ENCODE results near the gene TRIM47.
"Not testable (repeated sequence)": the region's sequence is repeated elsewhere in the genome, so short reads cannot be mapped to it uniquely, and the experiment has no call there.

TRIM47 gene

DNA sequence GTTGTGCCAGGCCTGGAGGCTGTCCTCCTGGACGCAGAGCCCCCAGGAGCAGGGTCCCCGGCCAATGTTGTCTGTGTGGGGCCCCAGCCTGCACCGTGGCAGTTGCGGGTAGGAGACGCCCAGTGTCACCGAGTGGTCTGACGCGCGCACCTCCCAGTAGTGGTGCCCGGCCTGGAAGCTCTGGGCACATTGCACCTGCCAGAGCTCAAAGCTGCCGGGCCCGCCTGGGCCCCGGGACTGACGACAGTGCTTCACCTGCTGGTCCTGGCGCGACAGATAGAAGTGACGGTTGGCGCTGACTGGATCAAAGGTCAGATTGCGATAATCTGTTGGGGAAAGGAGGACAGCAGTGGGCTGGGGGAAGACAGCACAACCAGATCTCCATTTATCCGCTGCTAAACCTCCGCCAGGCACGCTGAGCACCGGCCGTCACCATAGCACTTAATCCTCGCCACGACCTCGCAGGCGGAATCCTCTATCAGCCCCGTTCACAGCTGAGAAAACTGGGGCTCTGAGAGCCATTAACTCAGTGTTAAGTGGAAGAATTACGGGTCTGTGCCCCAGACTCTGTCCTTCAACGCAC lies 12.7 kb upstream of the TRIM47 start:
- no peak for DNase-seq

DNA sequence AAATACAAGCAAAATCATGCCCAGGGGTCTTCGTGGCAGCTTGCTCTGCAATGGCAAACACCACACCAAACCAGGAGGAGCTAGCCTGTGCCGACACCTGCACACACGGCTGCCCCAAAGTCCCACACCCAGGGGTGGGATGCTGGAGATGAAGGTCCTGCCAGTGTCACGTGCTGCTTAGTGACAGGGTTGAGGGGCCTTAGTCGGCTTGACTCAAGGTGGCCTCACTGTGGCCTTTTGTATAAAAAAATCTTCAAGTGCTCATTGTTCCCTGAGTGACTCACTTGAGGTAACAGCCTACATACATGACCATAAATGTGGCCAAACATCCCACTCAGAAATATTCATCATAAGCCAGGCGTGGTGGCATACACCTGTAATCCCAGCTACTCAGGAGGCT lies 11.1 kb upstream of the TRIM47 start:
- DNase-seq: no peak

DNA sequence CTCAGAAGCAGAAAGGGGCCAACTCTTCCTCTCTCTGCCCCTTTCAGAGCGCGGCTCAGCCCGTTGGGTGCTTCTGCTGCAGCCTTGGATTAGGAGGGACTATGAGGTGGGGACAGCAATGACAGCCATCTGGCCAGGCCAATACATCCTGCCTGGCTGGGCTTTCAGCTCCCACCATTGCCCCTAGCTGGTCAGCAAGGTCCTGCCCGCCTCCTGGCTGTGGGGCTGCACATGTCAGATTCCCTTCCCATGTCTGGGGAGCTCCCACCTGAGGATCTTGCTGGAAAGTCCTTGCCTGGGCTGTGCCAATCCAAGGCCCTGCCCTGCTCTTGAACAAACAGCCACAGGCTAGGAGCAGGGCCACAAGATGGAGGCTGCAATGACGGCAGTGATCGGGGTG lies 10.1 kb upstream of the TRIM47 start:
- DNase-seq: no peak

DNA sequence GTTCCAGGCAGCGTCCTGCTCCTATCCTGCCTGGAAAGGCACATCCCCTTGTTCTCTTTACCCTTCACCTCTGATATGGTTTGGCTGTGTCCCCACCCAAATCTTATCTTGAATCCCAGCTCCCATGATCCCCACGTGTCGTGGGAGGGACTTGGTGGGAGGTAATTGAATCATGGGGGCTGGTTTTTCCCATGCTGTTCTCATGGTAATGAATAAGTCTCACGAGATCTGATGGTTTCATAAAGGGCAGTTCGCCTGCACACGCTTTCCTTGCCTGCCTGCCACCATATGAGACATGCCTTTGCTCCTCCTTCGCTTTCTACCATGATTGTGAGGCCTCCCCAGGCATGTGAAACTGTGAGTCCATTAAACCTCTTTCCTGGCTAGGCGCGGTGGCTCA lies 7.5 kb upstream of the TRIM47 start:
- DNase-seq: not testable (repeated sequence)

DNA sequence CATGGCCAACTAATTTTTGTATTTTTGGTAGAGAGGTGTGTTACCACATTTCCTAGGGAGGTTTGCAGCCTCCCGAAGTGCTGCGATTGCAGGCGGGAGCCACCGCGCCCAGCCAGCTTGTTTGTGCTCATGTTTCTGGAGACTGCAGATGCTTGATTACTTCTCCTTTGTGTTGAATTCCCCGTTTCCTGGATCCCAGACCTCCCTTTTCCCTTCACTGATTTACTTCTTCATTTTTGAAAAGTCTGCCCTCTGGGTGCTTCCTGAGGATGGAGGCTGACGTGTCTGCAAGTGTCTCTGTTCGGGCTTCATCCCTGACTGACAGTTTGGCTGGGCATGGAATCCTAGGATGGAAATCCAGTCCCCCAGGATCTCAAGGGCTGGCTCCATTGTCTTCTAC lies 7.0 kb upstream of the TRIM47 start:
- no peak for DNase-seq

DNA sequence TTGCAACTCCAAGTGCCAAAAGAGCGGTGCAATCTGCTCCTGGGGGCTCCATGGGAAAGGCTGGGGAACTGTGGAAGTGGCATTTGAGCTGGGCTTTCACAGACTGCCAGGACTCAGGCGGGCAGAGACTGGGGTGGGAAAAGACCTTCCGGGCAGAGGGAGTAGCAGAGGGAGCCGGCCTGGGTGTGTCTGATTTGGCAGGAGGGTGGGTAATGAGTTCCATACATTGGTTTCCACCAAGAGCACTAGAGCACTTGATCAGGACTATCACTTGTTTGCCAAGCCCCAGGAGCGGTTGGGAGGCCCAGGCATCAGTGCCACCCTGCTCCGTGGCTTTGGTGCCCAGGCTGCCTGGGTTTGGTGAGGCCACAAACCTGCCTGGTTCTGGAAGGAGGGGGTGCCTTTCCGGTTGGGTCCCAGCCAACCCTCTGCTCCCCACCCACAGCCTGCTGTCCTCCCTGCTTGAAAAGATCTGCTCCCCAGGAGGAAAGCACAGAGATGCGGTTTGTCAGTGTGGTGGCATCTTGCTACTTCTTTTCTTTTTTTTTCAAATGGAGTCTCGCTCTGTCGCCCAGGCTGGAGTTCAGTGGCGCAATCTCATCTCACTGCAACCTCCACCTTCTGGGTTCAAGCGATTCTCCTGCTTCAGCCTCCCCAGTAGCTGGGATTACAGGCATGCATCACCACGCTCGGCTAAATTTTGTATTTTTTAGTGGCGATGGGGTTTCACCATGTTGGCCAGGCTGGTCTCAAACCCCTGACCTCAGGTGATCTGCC lies 3.5 kb upstream of the TRIM47 start:
- peak; percentile 45 for DNase-seq

DNA sequence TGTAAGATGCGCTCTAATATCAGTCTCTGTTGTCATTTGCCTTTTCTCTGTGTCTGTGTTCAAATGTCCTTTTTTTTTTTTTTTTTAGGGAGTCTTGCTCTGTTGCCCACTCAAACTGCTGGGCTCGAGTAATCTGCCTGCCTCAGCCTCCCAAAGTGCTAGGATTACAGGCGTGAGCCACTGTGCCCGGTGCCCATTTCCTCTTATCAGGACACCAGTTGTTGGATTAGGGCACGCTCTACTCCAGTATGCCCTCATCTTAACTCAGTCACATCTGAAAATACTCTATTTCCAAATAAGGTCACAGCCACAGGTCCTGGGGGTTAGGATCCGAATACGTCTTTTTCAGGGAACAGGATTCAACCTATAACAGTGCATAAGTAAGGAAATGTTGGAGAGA lies 1.9 kb upstream of the TRIM47 start:
- DNase-seq: no peak

DNA sequence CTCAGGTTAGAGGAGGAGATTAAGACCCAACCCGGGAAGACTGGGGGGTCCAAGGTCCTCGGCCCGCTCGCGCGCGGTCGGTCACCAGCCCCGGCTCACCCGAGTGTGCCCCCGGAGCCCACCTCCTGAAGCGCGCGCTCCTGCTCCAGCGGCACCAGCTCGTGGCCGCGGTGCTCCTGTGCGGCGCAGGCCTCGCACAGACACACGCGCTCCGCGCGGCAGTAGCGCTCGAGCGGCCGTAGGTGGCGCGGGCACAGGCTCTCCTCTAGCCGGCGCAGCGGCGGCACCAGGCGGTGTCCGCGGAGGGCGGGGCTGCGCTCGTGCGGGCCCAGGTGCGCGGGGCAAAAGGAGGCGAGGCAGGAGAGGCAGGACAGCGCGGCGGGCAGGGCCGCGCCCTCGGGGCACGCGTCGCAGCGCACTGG lies 618 bp downstream of the TRIM47 start:
- peak; percentile 75 for DNase-seq

DNA sequence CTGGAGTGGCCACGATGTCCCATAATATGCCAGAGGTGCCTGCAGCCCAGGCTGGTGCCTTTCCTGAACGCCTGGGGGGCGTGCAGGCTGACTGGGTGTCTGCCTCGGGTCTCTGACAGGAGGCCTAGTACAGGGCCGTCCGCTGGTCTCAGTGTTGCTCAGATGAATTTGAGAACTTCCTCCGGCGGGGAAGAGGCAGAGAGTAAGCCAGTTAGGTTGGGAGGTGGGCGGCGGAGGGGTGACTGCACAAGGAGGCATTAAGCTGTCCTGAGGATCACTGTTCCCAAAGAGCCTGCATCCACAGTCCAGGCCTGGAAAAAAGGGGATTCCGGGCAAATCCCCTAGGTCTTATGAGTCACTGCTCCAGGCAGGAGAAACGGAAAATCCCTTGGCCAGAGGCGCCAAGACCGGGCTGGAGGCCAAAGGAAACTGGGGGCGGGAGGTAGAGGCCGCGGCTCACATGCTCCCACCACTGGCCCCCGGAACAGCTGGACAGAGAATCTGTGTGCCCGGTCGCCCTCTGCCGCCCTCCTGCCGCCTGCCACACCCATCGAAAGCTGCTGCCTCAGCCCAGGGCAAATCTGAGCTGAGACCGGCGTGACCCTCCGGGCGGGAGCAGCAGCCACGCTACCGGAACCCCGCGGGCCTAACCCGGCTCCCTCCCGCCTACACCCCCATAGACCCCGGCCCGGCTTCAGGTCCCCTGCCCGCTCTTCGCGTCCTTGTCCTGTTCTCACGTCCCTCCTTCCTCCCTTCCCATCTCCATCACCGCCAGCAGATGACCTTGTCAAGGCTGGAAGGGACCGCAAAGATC lies 1.2 kb downstream of the TRIM47 start:
- DNase-seq: no peak

DNA sequence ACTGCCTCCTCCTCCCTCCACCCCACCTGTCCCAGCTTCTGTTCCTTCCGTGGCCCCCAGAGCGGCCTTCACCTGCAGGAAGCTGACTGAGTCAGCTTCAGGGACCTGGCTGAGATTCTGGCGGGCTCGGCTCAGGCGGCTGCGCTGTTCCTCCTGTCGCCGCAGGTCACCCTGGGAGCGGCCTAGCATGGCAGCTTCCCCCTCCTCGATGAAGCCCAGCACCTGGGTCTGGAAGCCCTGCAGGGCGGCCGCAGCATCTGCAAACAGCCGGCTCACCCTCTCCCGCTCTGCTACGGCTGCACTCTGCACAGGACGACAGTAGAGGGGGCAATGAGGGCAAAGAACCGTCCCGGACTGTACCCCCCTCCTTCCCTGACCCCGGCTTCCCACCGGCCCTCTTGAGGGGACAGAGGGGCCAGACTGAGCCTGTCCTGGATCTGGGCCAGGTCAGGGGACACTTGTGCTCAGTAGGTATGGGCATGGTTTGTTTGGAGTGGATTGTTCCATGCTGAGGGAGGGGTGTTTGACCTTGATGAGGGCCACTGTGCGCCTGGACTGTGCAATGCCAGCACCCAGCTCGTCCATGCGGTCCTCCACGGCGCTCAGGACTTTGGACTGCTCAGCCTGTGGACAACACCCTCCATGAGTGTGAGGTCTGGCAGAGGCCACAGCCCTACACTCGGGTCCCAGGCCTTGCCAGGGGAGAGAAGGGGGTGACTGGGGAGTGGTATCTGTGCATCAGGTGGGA lies 2.0 kb downstream of the TRIM47 start:
- peak; percentile 83 for DNase-seq

DNA sequence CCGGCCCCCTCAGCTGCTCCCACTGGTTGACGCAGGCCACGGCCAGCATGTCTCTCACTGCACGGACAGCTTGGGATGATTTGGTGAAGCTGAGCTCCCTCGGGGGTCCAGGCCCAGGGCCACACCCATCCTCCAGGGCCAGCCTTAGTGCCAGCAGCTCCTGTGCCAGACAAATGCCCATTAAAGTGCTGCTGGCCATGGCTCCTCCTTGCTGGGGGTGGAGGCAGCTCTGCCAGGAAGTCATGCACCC lies 2.5 kb downstream of the TRIM47 start:
- no peak for DNase-seq

DNA sequence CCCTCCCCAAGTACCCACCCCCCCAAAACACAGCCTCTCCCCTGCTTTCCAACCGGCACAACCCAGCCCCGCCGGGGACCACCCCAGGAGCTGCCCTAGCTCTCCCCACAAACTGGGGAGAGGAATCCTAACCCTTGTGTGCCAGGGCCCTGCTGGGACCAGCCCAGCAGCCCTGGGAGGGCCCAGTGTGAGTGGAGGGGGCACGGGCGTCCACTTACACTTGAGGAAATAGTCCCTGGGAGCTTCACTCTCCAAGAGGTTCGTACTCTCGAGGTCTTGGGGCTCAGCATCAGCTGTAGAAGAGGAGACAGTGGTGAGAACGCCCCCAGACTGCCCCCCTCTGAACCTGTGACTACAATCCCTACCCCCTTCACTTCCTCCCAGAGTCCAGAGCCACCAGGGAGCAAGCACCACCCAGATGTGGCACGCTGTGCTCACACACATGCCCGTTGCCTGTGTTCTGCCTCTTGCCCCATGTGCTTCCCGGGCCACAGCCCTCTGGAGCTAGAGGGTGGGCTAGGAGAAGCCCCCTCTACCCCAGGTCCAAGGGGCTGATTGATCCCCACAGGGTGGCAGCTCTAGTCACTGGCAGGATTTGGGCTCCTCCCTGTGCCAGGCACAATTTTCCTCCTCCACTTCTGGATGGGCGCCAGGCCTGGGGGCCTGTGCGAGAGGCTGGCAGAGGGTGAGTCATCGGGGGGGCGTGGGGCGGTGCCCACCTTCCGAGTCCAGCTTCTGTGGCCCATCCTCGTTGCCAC lies 3.0 kb downstream of the TRIM47 start:
- DNase-seq: no peak

DNA sequence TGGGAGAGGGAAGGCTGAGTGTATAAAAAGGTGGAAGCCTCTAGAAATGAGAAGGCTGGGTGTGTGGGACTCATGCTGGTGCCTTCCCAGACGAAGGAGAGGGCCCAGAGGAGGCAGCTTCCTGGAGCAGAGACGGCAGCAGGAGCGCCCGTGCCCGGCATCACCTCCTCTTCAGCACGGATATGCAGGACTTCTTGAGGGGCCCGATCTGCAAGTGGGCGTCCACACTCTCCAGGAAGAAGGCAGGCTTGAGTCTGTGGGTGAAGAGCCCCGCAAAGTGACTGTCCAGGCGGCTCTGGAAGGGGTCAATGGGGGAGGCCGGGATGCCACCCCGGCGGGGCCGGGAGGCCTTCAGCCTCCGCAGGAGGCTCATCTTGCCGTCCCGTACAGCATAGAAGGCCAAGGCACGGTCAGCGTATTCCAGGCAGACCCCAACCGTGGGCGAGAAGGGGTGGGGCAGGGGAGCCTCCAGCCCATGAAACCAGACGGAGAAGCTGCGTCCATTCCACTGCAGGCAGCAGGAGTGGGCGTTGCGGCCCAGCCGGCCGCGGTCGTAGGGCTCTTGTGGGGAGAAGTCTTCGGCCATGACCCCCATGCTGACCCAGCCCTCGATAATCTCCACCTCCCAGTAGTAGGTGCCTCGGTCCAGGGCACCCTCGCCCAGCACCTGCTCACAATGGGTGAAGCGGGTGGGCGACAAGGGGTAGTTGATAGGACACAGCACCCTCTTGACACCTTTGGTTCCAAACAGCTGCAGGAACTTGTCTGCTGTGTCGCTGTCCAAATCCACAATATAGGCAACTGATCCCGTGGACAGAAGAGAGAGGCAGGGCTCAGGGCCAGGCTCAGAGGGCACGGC lies 3.8 kb downstream of the TRIM47 start:
- no peak for DNase-seq

DNA sequence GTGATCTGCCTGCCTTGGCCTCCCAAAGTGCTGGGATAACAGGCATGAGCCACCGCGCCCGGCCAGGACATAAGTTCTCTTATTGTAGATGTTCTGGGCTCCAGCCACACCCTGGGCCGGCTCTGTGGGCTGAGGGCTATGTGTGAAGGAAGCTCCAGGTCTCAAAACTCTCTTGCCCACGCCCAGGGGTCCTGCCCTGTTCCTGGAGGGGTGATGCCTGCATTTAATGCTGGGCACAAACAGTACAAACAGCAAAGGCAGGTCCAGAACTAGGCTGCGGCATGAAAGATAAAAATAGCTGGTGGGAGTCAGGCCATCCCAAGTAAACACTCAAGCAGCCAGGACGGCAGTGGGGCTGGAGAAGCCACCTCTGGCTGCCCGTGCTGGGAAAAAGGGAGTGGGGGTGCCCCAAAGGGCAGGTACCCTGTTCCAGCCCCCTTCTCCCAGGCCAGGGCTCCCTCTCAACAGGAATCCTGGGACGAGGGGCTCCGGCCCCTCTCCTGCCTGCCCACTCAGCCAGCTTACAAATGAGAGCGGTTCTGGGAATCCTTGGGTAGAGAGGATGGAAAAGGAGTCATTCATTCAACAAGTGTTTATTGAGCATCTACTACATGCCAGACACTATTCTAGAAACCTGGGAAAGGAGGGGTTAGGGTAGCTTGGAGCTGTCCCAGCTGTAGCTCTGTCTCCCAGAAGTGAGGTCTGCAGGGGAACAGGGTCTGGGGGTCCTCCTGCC lies 4.6 kb downstream of the TRIM47 start:
- no peak for DNase-seq

DNA sequence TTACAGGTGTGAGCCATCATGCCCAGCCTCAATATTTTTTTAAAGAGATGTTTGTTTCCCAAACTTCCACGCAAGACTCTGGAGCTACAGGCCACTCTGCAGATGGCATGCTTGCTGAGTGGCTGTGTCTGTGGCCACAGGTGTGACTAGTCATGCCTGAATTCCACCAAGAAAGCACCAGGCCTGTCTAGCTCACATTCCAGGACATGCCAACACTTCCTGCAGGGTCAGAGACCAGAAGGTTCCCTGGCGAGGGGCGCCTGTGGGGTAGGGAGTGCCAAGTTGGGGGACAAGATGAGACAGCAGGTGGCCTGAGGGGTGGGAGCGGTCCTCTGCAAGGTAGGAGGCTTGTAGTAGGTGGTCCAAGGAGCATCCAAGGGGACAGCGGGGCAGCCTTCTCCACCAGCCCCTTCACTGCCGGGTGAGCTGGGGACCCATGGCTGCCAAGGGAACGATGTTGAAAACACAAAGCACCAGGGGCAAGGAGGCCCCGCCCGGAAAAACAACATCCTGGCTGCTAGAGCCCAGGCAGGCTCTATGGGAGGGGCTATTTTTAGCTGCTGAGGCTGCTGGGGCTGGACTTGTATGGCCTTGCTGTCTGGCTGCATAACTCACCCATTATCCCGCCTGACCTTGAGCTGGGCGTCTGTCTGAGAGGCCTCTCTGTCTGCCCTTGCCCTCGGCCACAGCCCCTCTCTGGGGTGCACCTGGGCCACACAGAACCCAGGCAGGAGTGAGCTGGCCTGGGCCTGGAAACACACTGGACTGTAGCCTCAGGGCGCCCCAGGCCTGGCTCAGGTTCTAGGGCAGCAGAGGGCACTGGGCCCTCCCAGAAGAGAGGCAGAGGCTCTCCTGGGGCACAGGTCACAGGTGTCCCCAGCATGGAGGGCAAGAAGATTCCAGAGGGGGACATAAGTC lies 5.7 kb downstream of the TRIM47 start:
- DNase-seq: peak; percentile 78

DNA sequence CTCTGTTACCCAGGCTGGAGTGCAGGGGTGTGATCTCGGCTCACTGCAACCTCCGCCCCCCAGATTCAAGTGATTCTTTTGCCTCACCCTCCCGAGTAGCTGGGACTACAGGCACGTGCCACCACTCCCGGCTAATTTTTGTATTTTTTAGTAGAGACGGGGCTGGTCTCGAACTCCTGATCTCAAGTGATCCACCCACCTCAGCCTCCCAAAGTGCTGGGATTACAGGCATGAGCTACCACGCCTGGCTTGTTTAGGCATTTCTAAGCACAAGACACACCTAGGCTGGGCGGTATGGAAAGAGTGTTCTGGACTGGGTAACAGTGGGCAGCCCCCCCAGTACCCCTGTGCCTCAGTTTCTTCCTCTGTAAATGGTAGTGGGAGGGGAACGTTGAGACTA lies 8.2 kb downstream of the TRIM47 start:
- DNase-seq: not testable (repeated sequence)

DNA sequence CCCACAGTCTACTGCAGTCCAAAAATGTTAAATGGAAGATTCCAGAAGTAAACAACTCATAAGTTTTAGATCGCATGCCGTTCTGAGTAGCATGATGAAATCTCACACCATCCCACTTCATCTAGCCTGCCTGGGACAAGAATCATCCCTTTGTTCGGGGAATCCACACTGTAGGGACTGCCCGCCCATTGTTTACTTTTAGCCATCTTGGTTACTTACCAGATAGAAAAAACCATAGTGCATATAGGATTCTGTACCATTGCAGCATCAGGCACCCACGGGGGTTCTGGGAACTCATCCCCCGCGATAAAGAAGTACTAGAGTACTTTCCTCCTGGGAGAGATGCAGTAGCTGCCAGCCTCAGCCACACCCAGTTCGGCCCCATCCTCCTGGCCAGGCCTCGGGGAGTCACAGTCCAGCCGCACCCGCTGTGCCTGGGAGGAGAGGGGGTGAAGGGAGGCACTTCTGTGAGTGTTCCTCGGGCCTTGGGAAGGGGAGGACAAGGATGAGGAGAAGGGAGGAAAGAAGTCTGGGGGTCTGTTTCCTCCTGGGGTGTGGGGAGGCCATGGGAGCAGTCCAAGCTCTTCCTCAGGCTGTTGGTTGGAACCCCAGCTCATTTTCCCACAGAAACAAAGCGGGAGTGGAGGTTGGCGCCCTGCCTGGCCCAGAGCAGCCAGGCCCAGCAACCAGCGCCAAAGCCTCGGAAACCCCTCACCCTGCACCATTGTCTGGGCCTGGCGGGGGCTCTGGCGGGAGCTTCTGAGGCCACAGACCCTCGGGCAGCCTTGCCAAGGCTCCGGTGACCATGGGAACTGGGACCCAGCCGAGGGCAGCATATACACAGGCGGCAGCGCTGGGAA lies 8.9 kb downstream of the TRIM47 start:
- no peak for DNase-seq

DNA sequence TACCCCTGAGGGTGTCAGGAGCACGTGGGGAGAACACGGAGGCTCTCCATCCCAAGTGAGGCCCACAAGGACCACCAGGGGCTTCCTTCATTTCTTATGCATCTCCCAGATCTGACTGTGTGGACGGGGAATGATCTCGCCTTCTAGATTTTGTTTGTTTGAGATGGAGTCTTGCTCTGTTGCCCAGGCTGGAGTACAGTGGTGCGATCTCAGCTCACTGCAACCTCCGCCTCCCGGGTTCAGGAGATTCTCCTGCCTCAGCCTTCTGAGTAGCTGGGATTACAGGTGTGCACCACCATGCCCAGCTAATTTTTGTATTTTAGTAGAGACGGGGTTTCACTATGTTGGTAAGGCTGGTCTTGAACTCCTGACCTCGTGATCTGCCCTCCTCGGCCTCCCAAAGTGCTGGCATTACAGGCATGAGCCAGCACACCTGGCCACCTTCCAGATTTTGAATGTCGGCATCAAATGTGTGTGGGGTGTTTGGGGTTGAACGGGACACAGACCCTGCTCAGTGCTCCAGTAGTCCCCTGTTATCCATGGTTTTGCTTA lies 9.6 kb downstream of the TRIM47 start:
- DNase-seq: not testable (repeated sequence)
